ENCODE data around the gene CDK11B. TPM values are rescaled to one million over a fixed set of nuclear protein-coding genes. Genes with fewer than 3 reads are reported as not detected.
A peak's percentile ranks its signal among the peaks of the same experiment; 100 is the strongest.
"Not testable (repeated sequence)": the region's sequence is repeated elsewhere in the genome, so short reads cannot be mapped to it uniquely, and the experiment has no call there.

CDK11B gene
- total RNA-seq, 1 donor from 2014 or later = 34.1 TPM

- peak overlapping the region; percentile 81 for H3K4me3 Mint-ChIP-seq
- no peaks in the 10 kb centered on the region for H3K9me3 Mint-ChIP-seq
- no peak overlapping the region for H3K27ac Mint-ChIP-seq (ENCODE audit: unreplicated experiment)
These were observed 61.4 kb downstream of the CDK11B start for GRCh38 chr1:1597275-1597930.

DNA sequence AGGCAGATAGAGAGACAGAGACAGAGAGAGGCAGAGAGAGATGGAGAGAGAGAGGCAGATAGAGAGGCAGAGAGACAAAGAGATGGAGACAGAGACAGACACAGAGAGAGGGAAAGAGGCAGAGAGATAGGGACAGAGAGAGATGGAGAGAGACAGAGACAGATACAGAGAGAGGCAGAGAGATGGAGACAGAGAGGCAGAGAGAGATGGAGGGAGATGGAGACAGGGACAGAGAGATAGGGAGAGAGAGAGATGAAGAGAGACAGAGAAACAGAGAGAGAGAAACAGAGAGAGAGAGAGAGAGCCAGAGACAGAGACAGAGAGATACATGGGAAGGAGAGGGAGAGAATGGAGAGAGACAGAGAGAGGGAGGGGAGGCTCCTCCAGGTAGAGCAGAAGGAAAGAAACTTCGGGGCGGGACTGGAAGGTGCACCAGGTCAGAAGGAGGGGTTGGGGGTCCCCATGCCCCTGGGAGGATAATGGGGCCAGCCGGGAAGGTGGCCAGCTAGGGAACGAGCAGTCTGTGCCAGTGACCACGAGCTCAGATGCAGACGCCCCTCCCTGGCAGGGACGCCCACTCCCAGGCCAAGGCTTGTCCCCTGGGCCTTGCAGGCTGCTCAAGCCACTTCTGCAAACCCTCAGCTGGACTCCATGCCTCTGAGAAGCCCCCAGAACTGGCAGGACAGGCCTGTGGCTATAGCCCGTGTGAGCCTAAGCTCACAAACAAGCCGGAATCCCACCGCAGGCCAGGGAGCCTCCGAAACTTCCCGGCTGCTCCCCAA is 62.1 kb downstream of the CDK11B start:
- Mint-ChIP-seq H3K4me3 (no peak overlapping the region), H3K36me3 (ENCODE audit: low read depth) (no peaks in the 10 kb centered on the region), H3K27ac (ENCODE audit: unreplicated experiment) (no peak overlapping the region), H3K4me1 (no peaks in the 10 kb centered on the region), H3K27me3 (ENCODE audit: low read depth) (peaks cover 33% of the 10 kb centered on the region), H3K9me3 (no peaks in the 10 kb centered on the region)
- no peak for TF ChIP-seq CTCF (conservative IDR thresholded peaks at IDR 0.05)
- no peak for DNase-seq (ENCODE audit: low read depth, low spot score)

More at GRCh38 chr1:1597275-1597930, 61.4 kb downstream of the CDK11B start:
- Mint-ChIP-seq H3K27me3 (ENCODE audit: low read depth) (peaks cover 36% of the 10 kb centered on the region), H3K4me1 (no peaks in the 10 kb centered on the region), H3K36me3 (ENCODE audit: low read depth) (no peaks in the 10 kb centered on the region)
- DNase-seq (ENCODE audit: low read depth, low spot score) = no peak
- peak; percentile 48 for TF ChIP-seq CTCF (conservative IDR thresholded peaks at IDR 0.05)

- not testable (repeated sequence) for H3K27ac Mint-ChIP-seq (ENCODE audit: unreplicated experiment); H3K4me3 Mint-ChIP-seq; DNase-seq (ENCODE audit: low read depth, low spot score); H3K9me3 Mint-ChIP-seq; H3K36me3 Mint-ChIP-seq (ENCODE audit: low read depth); H3K4me1 Mint-ChIP-seq
- peaks cover 28% of the 10 kb centered on the region for H3K27me3 Mint-ChIP-seq (ENCODE audit: low read depth)
These were observed 63.5 kb downstream of the CDK11B start for GRCh38 chr1:1595341-1595740.

- DNase-seq (ENCODE audit: low read depth, low spot score) = no peak
- Mint-ChIP-seq H3K9me3 (no peaks in the 10 kb centered on the region), H3K36me3 (ENCODE audit: low read depth) (no peaks in the 10 kb centered on the region), H3K27ac (ENCODE audit: unreplicated experiment) (no peak overlapping the region), H3K27me3 (ENCODE audit: low read depth) (peaks cover 26% of the 10 kb centered on the region), H3K4me3 (no peak overlapping the region), H3K4me1 (no peaks in the 10 kb centered on the region)
- TF ChIP-seq CTCF (conservative IDR thresholded peaks at IDR 0.05) = no peak
These were observed 64.1 kb downstream of the CDK11B start for GRCh38 chr1:1594602-1595260.

- DNase-seq (ENCODE audit: low read depth, low spot score) = no peak
- H3K36me3 Mint-ChIP-seq (ENCODE audit: low read depth) = no peaks in the 10 kb centered on the region
- no peaks in the 10 kb centered on the region for H3K9me3 Mint-ChIP-seq
- no peak overlapping the region for H3K4me3 Mint-ChIP-seq
- peaks cover 25% of the 10 kb centered on the region for H3K27me3 Mint-ChIP-seq (ENCODE audit: low read depth)
- no peak for TF ChIP-seq CTCF (conservative IDR thresholded peaks at IDR 0.05)
- no peaks in the 10 kb centered on the region for H3K4me1 Mint-ChIP-seq
- H3K27ac Mint-ChIP-seq (ENCODE audit: unreplicated experiment) = no peak overlapping the region
These were observed 64.8 kb downstream of the CDK11B start for GRCh38 chr1:1593834-1594601.

All from neural crest cell (in vitro differentiated cells).